Measurements from ENCODE around the gene ZBTB49. TPM values are rescaled to one million over a fixed set of nuclear protein-coding genes. Genes with fewer than 3 reads are reported as not detected.

The ZBTB49 gene
- total and polyA plus RNA-seq, 2 donors (not counting 1 experiment from before 2014, with no cell fraction given): 7.0 to 16.9 TPM

DNA sequence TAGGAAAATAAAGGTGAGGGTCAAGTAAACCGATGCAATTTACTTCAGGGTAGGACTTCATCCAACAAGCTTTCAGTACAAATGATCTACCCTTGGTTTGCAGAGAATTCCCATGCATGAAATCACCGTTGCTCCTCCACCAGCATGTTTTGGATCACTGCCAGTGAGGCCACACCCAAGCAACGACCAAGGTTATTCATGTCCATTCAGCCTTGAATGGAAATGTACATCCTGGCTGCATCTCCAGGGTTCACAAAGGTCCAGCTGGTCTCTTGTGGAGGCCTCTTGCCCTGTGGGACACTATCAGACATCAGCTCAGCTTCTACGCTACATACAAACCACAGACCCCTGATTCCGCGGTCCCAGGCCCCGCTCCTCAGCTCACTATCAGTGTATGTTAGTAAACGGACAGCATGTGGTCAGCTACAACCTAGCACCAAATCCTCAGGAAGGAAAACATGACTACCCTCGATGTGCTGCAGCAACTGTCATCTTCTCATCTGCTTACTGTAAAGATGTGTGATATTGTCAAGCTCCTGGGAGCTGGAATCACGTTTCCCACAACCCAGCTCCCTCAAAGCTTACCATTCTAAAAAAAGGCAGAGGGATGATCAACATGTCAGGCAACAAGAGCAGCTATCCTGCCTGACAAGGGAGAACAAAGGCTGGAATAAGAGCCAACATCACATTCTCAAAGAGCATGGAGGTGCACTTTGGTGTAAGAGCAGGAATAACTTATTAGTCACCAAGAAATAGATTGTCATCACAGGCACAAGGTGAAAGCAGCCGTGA is 5.0 kb upstream of the ZBTB49 start:
- TF ChIP-seq CTCF (IDR thresholded peaks at IDR 0.05): no peak
- no peak for TF ChIP-seq EZH2 (IDR thresholded peaks at IDR 0.05; ENCODE audit: borderline replicate concordance, insufficient read depth, low read depth, low read length, poor library complexity, severe bottlenecking)
- Mint-ChIP-seq H3K4me1 (peaks cover 20% of the 10 kb centered on the region), H3K27me3 (no peaks in the 10 kb centered on the region), H3K9me3 (ENCODE audit: insufficient read depth) (no peaks in the 10 kb centered on the region), H3K4me3 (no peak overlapping the region), H3K27ac (no peak overlapping the region)
- ChIA-PET POLR2A (no interaction called here), CTCF (no interaction called here)
- Histone ChIP-seq H4K20me1 (ENCODE audit: control insufficient read depth, insufficient read depth, low read length, poor library complexity, severe bottlenecking) (peaks cover 9% of the 10 kb centered on the region), H3K79me2 (ENCODE audit: control insufficient read depth, insufficient read depth, low read length) (peaks cover 31% of the 10 kb centered on the region), H3K27me3 (replicated peaks in 1 of 4; ENCODE audit: control extremely low read depth in 1 of 4, control insufficient read depth in 3 of 4, insufficient read depth in 4 of 4, low read length in 3 of 4) (no peaks in the 10 kb centered on the region), H2AFZ (ENCODE audit: insufficient read depth, low read depth, low read length, poor library complexity, severe bottlenecking) (no peak overlapping the region), H3K9me3 (ENCODE audit: control extremely low read depth in 1 of 3, control insufficient read depth in 2 of 3, insufficient read depth in 1 of 3, low read length in 2 of 3) (no peaks in the 10 kb centered on the region), H3K4me1 (ENCODE audit: control insufficient read depth in 2 of 2, insufficient read depth in 2 of 2, low read length in 2 of 2) (peaks cover 10 to 12% of the 10 kb centered on the region in 2 donors), H3K4me3 (ENCODE audit: control extremely low read depth in 1 of 5, extremely low read depth in 1 of 5, insufficient read depth in 1 of 5, low read depth in 2 of 5, low read length in 4 of 5) (no peak overlapping the region), H3K4me2 (replicated peaks; ENCODE audit: low read depth, low read length, poor library complexity, severe bottlenecking) (no peak overlapping the region), H3K36me3 (replicated peaks in 1 of 2; ENCODE audit: control extremely low read depth in 1 of 2, control insufficient read depth in 1 of 2, extremely low read depth in 1 of 2, insufficient read depth in 2 of 2, low read length in 1 of 2) (peaks cover 0 to 47% of the 10 kb centered on the region in 2 experiments), H3K9ac (ENCODE audit: low read length) (no peak overlapping the region), H3K27ac (ENCODE audit: low read length in 2 of 2) (no peak overlapping the region)
- WGBS (ENCODE audit: insufficient coverage): 95% methylated on average over 8 of the region's 11 CpGs
- ATAC-seq (ENCODE audit: low read depth) (no peak), DNase-seq (no peak)
- intact Hi-C loops (cut with micrococcal nuclease): no loop called here

GRCh38 chr4:4288098-4288497 is 2.0 kb upstream of the ZBTB49 start:
- Mint-ChIP-seq H3K4me3 (peak overlapping the region; percentile 65), H3K4me1 (peaks cover 42% of the 10 kb centered on the region), H3K27me3 (no peaks in the 10 kb centered on the region), H3K27ac (no peak overlapping the region), H3K9me3 (ENCODE audit: insufficient read depth) (no peaks in the 10 kb centered on the region)
- no peak overlapping the region for H3K9ac ChIP-seq (ENCODE audit: low read length)
- ATAC-seq (ENCODE audit: low read depth) (no peak), DNase-seq (no peak)
- intact Hi-C loops (cut with micrococcal nuclease): no loop called here
- peaks cover 17% of the 10 kb centered on the region for H4K20me1 ChIP-seq (ENCODE audit: control insufficient read depth, insufficient read depth, low read length, poor library complexity, severe bottlenecking)
- peaks cover 0 to 3% (median 0%) of the 10 kb centered on the region in 3 donors for H3K9me3 ChIP-seq (ENCODE audit: control extremely low read depth in 1 of 3, control insufficient read depth in 2 of 3, insufficient read depth in 1 of 3, low read length in 2 of 3)
- peaks cover 62% of the 10 kb centered on the region for H3K79me2 ChIP-seq (ENCODE audit: control insufficient read depth, insufficient read depth, low read length)
- H3K4me2 ChIP-seq (replicated peaks; ENCODE audit: low read depth, low read length, poor library complexity, severe bottlenecking): no peak overlapping the region
- no peaks in the 10 kb centered on the region for H3K27me3 ChIP-seq (replicated peaks in 1 of 4; ENCODE audit: control extremely low read depth in 1 of 4, control insufficient read depth in 3 of 4, insufficient read depth in 4 of 4, low read length in 3 of 4)
- peaks cover 19 to 22% of the 10 kb centered on the region in 2 donors for H3K4me1 ChIP-seq (ENCODE audit: control insufficient read depth in 2 of 2, insufficient read depth in 2 of 2, low read length in 2 of 2)
- H3K4me3 ChIP-seq (ENCODE audit: control extremely low read depth in 1 of 5, extremely low read depth in 1 of 5, insufficient read depth in 1 of 5, low read depth in 2 of 5, low read length in 4 of 5): no peak overlapping the region
- H3K36me3 ChIP-seq (replicated peaks in 1 of 2; ENCODE audit: control extremely low read depth in 1 of 2, control insufficient read depth in 1 of 2, extremely low read depth in 1 of 2, insufficient read depth in 2 of 2, low read length in 1 of 2): peaks cover 0 to 24% of the 10 kb centered on the region in 2 experiments
- POLR2A ChIA-PET: no interaction called here
- TF ChIP-seq CTCF (IDR thresholded peaks at IDR 0.05) (no peak), EZH2 (IDR thresholded peaks at IDR 0.05; ENCODE audit: borderline replicate concordance, insufficient read depth, low read depth, low read length, poor library complexity, severe bottlenecking) (no peak)
- no peak overlapping the region for H3K27ac ChIP-seq (ENCODE audit: low read length in 2 of 2)
- CTCF ChIA-PET: no interaction called here
- H2AFZ ChIP-seq (ENCODE audit: insufficient read depth, low read depth, low read length, poor library complexity, severe bottlenecking): no peak overlapping the region
